ENCODE data around the gene SH3D19.

- TF ChIP-seq CTCF (IDR thresholded peaks at IDR 0.05) (no peak), POLR2A (IDR thresholded peaks at IDR 0.05) (no peak)
Measured at GRCh38 chr4:151361126-151361525, 35.7 kb upstream of the SH3D19 start.
